ENCODE results near the gene SLC6A18. TPM values are rescaled to one million over a fixed set of nuclear protein-coding genes. Genes with fewer than 3 reads are reported as not detected.
"Not testable (repeated sequence)": the region's sequence is repeated elsewhere in the genome, so short reads cannot be mapped to it uniquely, and the experiment has no call there.

The SLC6A18 gene
- total RNA-seq, 1 donor from 2014 or later = not detected

GRCh38 chr5:1254196-1254595 lies 29.0 kb downstream of the SLC6A18 start:
- DNase-seq (ENCODE audit: low spot score) = no peak

- no peak for DNase-seq (ENCODE audit: low spot score)
Observed at GRCh38 chr5:1255081-1255561, 29.9 kb downstream of the SLC6A18 start.

DNA sequence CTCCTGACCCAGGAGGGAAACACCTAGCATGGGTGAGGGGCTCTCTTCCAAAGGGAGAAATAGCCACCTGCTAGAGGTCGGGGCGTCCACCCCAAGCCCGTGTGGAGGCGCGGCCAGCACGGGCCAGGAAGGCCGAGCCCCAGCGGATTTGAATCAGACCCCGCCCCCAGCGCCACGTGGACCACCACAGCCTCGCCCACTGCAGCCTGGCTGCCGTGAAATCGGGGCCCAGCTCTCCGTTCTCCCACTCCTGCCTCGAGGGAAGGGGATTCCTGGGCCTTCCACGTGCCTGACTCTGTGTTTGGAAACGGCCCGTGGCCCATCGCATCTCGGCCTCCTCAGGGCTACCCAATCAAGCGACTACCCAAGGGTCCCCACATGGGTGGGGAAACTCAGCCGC lies 31.6 kb downstream of the SLC6A18 start:
- DNase-seq (ENCODE audit: low spot score) = no peak

GRCh38 chr5:1257363-1257762 lies 32.2 kb downstream of the SLC6A18 start:
- no peak for DNase-seq (ENCODE audit: low spot score)

DNA sequence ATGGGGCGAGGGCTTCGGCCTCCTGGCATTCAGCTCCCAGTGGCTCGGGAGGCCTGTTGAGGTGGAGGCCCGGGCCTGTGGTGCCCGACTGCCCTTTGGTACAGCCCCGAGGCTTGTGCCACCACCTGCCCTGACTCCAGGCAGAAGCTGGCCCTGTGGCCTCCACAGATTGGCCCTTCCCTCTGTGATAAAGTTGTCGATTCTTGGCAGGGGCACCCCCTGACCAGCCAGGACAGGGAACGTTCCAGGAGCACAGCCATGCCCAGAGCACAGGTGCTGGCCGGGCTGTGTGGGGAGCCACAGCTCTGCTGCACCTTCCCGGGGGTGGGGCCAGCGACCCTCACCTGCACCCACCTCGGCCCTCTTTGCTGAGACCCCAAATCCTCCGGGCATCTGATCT lies 32.7 kb downstream of the SLC6A18 start:
- DNase-seq (ENCODE audit: low spot score) = no peak

- DNase-seq (ENCODE audit: low spot score) = no peak
Observed at GRCh38 chr5:1259806-1260480, 34.8 kb downstream of the SLC6A18 start.

DNA sequence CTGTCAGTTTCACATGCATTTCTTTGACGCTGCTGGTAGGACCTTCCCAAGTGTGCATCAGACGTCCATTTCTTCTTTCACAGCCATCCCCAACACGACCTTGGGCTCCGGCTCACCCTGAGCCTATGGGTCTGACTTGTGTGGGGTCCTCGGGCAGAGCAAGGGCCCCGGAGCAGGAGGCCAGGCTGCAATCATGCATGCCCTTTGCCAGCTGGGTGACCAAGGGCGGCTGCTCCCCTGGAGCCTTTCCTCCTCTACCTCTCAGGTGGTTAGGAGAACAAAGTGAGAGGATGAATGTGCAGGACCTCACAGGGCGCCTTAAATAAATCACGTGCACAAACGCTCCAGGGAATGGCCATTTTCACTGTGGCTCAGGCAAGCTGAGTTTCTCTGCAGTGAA lies 36.5 kb downstream of the SLC6A18 start:
- DNase-seq (ENCODE audit: low spot score) = no peak

- no peak for DNase-seq (ENCODE audit: low spot score)
Observed at GRCh38 chr5:1262381-1262780, 37.2 kb downstream of the SLC6A18 start.

DNA sequence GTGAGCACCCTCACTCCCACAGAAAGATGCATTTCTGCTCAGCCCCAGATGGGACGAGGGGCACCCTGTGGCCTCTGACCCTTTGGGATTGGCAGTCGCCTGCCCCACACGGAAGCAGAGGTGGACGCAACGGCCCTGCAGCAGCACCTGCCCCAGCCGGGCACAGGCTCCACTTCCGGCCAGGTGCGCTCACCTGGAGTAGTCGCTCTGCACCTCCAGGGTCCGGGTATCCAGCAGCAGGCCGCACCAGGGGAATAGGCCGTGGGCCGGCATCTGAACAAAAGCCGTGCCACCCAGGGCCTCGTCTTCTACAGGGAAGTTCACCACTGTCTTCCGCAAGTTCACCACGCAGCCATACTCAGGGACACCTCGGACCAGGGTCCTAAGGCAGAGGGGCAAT lies 39.0 kb downstream of the SLC6A18 start:
- no peak for DNase-seq (ENCODE audit: low spot score)

- DNase-seq (ENCODE audit: low spot score) = no peak
Observed at GRCh38 chr5:1265026-1265425, 39.8 kb downstream of the SLC6A18 start.

- no peak for DNase-seq (ENCODE audit: low spot score)
Observed at GRCh38 chr5:1265461-1266455, 40.6 kb downstream of the SLC6A18 start.

GRCh38 chr5:1266791-1267190 lies 41.6 kb downstream of the SLC6A18 start:
- no peak for DNase-seq (ENCODE audit: low spot score)

- not testable (repeated sequence) for DNase-seq (ENCODE audit: low spot score)
Observed at GRCh38 chr5:1267464-1267863, 42.3 kb downstream of the SLC6A18 start.

GRCh38 chr5:1268056-1268455 lies 42.9 kb downstream of the SLC6A18 start:
- DNase-seq (ENCODE audit: low spot score) = no peak

- DNase-seq (ENCODE audit: low spot score) = no peak
Observed at GRCh38 chr5:1268666-1269065, 43.5 kb downstream of the SLC6A18 start.

- DNase-seq (ENCODE audit: low spot score) = no peak
Observed at GRCh38 chr5:1270426-1270825, 45.2 kb downstream of the SLC6A18 start.

- DNase-seq (ENCODE audit: low spot score) = no peak
Observed at GRCh38 chr5:1270933-1271914, 46.0 kb downstream of the SLC6A18 start.

- no peak for DNase-seq (ENCODE audit: low spot score)
Observed at GRCh38 chr5:1272201-1272600, 47.0 kb downstream of the SLC6A18 start.

- DNase-seq (ENCODE audit: low spot score) = no peak
Observed at GRCh38 chr5:1273745-1274144, 48.6 kb downstream of the SLC6A18 start.

DNA sequence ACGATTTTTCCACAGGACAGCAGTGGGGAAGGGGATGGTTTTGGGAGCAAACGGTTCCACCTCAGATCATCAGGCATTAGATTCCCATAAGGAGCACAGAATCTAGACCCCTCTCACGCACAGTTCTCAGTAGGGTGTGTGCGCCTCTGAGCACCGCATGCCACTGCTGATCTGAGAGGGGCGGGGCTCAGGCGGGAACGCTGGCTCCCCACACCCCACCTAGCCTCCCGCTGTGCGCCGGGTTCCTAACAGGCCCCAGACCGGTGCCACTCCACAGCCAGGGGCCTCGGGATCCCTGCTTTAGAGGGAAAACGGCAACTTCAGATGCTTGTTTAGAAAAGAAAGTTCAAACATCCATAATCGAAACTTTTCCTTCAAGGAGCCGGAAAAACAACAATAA lies 49.3 kb downstream of the SLC6A18 start:
- no peak for DNase-seq (ENCODE audit: low spot score)

Measured in mucosa of gallbladder (tissue), 1 donor.